Measurements from ENCODE around the gene STX8.
"Not testable (repeated sequence)": the region's sequence is repeated elsewhere in the genome, so short reads cannot be mapped to it uniquely, and the experiment has no call there.

Gene STX8

DNA sequence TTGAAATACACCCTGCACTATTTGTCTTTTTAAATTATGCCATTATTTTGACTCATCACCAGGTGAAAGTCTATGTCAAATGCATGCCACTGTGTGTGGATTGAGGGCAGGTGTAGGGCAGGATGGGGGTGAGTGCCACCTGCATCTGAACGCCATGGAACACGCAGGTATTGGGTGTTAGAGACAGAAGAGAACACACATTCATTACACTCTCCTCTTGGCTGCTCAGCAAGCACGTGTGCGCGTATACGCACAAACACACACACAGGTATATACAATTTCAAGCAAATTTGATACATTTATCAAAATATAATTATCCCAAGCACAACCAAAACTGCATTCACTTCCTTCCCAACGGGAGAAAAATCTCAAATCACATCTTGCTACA, 285.4 kb downstream of the STX8 start:
- no peak for DNase-seq

DNA sequence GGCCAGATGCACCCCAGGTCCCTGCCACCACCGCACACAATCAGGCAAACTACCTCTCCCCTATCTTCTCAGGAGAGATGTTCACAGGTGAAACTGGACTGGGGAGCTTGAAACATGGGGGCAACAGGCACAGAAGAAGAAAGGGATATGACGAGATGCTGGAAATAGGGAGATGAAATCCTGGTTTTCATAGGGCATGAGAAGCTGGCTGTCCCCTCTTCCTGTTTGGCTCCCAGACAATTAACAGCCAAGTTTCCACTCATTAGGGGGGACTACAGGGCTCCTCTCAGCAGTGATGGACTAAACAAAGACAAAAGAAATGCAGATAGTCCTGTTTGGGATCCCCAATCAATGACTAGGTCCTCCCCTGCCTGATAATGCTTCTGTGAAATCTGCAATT, 288.3 kb downstream of the STX8 start:
- no peak for DNase-seq

DNA sequence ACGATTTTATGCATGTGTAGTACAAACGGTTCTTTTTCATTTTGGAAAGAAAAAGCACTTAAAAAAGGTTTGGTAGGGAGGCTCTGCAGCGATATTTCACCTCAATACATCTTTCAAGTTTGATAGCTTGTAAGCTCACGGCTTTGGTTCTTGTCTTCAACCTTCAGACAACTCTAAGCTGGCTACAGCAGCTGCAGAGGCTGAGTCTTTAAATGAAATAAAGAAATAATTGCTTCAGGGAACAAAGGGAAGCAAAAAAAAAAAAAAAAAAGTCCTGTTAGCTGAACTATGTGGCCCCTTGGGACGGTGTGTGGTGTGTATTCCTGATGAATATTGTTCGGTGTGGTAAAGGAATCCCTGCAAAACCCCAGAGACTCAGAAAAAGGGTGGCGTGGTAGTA, 289.2 kb downstream of the STX8 start:
- no peak for DNase-seq

DNA sequence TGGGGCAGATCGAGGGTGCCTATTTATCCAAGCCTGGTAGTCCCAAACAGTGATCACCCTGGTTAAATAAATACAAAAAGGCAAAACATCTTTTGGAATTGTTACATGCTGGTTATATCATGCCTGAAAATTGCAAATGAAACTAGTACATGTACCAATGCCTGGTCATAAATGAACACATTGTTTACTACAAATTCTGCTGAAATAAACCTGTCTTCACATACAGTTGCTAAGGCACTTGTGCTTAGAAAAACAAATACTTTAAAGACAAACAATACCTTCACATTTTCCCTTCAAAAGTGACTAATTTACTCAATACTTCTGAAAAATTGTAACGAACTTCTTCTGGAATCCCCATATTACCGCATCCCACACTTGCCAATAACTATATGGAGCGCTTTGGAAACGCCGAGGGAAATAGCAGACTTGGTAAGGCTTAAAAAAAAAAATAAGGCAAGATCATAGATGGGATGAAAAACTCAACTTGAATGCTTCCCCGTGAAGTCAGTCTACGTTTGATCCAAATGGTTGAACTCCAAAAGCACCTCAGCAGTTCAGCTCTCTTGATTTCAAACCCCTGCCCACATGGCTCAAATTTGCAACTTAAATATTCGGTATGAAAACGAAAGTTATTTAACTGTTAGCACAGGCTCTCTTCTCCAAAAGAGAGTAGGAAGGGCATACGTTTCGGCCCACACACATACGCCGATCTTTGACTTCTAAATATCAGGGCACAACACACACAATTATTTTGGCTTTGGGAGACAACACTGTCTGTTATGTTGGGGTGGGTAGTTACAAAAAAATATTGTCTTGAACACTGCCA, 289.8 kb downstream of the STX8 start:
- DNase-seq, result no peak

DNA sequence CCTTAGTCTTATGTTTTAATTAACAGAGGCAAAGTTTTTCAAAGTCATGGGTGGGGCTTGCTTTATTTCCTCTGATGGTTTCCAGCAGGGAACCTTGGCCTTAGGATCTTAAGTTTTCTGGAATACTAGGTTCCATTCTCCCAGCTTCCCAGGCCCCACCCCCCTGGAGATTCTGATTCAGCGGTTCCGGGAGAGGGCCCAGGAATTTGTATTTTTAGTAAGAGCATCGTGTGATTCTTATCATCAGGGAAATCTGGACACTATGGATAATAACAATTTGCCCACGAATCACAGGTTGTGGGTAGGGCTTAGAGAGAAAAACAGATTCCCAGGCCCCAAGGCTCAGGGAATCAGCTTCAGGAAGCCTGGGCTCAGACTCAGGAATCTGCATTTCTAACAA, 290.7 kb downstream of the STX8 start:
- DNase-seq, result no peak

DNA sequence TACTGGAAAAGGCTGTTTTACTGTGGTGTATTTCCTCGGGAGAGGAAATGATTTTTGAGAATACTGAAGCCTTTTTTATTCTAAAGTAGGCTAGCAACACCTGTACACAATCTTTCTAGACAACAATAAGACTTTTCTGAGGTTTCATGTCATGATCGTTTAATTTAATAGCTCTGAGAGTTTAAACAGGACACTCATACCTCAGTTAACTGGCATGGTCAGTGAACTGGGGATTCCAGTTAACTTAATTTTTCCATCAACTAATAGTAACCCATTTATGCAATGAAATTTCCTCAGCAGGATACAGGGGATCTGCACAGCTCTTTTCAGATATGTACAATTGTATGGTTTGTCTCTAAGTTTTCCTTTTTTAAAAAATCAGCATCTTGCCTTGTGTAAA, 291.7 kb downstream of the STX8 start:
- DNase-seq, result no peak

DNA sequence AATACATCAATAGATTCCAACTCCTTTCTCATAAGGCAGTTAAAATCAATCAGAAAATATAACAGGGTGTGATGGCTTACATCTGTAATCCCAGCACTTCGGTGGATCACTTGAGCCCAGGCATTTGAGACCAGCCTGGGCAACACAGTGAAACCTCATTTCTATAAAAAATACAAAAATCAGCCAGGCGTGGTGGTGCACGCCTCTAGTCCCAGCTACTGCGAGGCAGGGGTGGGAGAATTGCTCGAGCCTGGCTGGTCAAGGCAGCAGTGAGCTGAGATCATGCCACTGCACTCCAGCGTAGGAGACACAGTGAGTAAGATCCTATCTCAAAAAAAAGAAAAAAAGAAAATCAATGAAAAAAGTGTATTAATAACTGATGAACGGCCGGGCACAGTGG, 295.7 kb downstream of the STX8 start:
- DNase-seq, result no peak

DNA sequence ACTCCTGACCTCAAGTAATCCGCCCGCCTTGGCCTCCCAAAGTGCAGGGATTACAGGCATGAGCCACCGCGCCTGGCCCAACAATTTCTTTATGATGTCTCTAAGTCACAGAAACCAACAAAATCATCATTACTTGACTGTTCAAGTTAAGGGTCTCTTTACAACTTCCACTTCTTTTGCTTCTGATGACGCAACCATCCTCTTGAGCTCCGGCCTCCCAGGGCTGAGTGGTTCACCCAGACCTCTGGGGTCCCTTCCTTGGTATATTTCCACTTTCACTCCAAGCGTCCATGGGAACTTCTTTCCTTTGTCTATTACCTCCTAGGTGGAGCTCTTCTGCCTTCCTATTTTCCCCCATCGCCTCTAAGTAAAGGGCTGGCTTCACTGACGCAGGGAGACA, 300.6 kb downstream of the STX8 start:
- DNase-seq, result no peak

DNA sequence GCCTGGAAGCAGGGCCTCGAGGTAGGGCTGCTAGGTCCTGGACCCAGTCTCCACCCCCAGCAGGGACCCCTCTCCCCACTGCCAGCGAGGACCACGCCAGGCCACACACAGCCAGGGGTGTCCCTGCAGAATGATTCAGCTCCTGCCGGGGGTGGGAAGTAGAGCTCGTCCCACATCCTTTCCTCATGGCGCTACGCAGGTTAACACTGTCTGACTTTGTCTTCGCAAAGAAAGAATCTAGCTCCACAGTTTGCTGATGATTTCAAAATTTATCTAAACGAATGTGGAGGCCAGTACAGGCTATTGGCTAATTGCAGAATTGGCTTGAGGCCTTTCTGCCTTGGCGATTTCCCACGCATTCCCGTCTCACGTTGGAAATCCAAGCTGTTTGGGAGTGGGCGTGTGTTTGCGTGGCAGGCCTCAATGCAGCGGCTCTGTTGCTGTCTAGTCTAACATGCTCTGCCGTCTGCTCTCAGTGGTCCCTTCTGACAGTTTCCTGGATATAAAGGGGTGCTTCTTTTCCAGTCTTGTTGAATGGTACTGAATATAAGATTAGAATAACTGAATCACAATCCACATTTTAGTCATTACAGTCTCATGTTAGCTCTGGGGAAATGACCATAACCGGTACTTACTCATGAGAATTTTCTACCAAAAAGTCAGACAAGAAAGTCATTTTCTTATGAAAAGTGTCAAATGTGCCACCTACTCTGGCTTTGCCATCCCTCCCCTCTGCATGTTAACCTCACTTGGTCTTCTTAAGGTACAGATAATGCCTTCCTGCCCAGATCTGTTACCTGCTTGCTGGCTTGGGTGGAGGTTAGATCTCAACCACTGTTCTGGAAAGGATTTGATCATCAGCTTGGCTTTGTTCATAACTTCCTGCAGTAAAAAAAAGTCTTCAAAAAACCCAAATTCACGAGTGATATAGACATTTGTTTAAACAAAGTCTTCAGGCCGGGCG, 301.9 kb downstream of the STX8 start:
- no peak for DNase-seq

DNA sequence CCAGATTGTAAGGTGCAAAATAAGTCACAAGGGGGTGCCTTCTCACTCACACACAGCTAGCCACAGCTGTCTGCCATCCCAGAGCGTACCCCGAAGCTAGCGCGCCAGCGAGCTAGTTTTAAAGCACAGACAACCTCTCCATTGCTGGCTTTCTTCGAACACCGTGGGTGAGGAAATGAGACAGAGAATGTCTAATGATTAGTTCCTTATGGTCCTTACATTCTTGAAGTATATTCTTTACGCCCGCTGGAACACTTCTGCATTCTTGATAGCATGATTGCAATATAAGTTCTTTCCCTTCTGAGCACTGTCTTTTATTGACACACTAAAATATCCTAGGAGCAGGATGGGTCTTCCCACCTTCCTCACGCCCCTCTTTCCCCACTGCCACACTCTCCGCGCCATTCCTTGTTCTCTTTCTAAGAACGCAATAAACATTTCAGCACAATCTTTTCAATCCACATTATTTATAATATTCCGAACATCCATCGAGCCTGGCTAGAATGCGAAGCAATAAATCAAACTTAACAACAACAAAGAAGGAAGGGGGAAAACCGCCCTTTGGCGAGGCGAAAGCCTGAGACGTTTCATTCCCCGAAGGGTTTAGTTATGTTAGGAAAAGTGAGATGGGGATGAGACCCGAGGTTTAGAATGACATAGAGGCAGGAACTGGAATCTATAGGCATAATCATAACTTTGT, 303.0 kb downstream of the STX8 start:
- DNase-seq, result no peak

DNA sequence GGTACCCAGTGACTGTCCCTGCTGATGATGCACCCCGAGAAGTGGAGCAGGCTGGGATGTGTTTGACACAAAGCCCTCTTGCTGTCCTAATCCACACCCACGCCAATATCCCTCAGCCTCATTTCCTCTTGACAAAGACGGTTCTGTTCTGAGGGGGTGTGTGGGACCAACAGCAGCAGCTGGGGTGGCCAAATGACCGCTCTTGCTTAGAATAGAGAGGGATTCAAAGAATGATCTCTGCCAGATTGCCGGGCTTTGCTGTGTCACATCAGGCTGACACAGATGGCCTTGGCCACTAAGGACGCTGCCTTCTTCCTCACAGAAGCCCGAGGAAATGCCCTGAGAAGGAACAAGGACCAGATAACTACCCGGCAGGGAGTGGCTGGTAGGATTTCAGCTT, 303.6 kb downstream of the STX8 start:
- DNase-seq, result no peak

DNA sequence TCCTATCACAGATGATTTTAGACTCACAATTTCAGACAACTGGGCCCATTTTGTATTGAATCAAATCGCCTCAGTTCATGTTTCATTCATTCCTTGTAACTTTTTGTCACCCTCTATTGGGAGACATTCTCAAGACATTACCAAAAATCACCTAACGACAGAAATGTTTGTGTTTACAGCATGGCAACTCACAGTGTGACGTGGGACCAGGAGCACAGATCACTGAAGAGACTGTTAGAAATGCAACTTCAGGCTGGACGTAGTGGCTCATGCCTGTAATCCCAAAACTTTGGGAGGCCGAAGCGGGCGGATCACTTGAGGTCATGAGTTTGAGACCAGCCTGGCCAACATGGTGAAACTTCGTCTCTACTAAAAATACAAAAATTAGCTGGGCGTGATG, 304.7 kb downstream of the STX8 start:
- no peak for DNase-seq

DNA sequence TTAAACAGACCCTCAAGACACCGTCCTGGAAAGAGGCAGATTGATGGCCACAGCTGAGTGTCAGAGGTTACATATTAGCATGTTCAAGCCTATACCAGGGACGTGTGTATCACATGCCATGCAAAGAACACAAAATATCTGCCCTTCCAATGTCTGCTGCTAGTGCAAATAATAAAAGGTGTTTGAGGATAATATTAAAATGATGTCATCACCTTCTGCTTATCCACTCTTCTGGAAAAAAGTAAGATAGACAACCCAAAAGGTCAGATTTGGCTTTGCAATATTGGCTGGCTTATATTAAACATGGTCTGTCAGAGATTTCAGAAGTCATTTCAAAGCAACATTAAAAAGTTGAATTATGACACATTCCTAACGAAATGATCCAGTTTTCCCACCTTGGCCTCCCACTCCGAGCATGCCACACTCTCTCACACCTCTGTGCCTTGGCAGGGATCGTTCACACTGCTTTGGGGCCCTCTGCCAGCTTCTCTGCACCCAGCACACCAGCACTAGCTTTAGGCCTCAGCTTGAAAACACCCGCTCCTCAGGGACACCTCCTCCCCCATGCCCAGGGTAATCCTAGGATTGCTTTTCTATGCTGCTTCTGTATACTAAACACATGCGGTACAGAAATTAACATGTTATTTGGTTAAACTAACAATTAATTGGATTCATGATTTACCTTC, 306.1 kb downstream of the STX8 start:
- DNase-seq, result no peak

DNA sequence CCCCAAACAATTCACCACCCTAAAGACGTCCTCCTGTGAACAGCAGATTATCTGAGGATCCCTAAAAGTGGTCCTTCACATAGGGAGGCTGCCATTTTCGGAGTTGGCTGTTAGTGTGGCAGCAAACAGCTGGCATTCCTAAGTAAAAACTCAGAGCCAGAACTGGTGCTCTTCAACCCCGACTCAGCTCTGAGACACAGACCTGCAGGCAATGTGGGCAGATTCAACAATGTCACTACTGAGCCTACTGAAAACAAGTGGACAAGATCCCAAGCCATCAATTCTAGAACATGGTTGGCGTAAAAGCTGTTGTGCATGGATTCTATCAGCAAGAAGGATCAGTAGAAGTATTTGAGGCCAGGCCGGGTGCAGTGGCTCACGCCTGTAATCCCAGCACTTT, 307.1 kb downstream of the STX8 start:
- no peak for DNase-seq

DNA sequence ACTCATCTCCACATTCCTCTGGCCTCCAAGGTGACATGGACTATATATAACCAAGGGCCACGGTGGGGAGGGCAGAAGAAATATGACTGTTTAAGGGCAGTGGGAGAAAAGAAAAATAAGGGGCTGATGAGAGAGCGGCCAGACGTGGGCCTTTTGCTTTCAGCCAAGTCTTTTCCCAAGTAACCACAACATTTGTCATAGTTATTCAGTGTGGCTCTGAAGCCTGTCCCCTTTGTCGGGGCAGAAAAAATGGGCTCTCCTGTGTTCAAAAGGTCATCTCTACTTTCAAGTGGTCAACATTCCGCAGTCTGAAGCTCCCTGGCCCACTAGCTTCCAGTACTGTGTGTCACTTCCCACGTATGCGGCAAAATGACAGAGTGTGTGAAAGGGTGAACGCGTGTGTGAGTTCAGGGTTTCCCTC, 308.9 kb downstream of the STX8 start:
- DNase-seq, result no peak

DNA sequence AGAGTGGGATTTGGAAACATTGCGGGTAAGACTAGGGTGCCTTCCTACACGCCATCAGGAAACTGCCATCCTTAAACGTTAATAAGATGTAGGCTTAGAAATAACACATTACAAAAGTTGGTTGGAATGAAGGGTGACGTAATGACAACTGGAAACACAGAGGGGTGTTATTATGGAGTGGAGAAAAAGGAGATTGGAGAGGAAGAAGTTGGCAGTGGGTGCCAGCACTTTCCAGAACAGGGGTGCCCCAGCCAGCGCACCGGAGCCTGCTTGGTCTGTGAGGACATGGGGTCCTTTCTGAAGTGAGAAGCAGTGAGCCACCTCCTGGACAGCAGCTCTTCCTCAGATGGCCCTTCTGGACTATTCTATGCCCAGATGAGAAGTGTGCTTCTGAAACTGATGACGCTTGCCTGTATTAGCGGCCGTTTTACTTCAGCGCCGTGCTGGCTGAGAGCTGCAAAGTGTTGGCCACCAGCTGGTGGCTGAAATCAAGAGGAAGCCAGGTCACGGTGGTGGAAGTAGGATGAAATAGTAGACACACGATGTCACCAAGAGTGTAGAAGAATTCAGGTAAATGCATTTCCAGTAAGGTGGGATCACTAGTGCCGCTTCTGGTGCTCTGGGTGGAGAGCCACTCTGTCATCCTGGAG, 309.5 kb downstream of the STX8 start:
- DNase-seq, result no peak

DNA sequence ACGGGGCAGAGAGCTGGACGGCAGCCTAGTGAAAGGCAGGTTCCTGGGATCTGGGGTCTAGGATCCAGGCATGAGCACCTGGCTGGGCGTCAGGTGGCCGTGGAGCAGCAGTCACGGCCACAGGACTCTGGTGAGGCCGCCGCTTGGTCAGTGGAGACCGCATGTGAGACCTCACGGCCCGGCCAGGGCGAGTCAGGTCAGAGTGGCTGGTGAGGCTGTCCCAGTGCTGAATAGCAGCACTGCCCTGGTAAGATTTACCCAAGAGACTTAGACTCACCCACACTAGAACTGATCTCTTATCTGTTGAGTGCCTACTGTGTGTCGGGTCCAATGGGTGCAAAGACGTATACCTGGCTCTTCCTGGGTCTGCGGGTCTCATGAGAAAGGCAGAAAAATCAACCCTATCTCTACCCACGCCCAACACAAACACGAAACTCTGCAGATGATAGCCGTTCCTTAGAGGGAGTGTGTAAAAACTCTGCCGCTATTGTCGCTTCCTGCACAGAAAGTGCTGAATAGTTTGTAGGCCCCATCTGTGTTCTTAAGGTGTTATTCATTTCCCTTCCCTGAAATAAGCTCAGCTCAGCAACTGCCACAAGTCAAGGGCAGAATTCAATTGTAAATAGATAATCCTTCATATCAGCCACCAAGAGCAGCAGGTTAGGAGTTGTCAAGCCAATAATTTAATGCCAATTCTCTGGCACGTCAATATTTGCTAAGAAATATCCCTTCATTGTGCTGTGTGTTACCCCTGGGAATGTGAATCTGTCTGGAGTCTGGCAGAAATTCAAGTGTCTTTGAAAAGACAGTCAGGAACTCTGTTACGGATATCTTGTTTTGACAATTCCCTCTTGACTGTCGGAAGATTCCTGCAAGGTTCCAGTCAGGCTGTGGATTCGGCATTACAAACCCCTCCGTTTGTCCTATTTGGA, 314.3 kb downstream of the STX8 start:
- DNase-seq, result no peak

DNA sequence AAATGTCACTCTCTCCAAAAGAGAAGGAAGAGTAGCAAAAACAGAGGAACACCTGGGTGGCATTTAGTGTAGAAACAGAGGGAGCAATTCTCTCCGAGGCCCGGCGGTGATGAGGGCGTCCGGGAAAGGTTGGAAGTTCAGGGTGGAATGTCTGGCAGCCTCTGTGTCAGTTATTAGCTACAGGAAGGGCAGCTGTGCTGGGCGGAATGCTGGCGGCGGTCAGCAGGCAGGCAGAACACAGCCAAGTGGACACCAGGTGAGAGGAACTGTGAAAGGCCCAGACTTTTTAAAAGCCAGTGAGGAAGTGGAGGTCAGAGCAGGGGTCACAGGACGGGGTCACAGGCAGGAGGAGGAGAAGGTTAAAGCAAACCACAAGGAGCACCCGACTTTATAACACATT, 316.2 kb downstream of the STX8 start:
- DNase-seq, result no peak

DNA sequence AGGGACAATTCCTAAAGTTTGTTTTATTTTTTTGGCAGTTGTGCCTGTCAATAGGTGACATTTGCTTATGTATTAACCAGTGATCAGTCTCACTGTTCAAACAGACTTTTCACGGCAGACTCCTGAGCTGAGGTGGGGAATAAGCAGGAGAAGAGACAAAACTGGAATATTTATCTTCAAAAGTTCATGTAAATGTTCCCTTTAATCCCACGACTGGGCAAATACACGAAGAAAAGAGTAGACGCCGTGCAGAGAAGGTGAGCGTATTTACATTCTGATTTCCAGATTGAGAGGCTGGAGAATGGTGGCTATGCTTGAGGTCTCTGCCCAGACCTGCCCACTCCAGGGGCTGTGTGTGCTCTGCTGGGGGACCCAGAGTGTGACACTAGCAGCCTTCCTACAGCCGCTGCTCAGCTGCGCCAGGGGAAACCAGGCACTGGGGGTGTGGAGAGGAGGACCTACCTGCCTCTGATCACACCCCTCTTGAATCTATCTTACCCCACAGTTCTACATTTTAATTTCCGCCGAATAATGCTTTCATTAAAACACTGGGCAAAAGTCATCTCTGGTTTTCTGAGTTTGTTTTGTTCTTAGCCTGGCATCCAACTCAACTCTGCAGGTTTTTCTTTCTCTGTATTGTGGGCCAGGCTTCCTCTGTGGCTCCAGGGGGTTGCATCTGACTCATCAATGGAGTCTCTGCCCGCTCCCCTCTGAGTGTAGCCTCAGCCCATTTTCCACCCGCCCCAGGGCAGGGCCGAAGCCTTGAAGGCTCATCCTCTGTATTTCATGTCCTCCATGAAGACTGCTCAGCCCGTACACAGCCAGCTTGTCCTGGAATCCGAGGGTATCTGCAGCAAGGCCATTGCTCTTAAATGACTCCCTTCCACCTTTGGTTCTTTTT, 317.3 kb downstream of the STX8 start:
- no peak for DNase-seq

DNA sequence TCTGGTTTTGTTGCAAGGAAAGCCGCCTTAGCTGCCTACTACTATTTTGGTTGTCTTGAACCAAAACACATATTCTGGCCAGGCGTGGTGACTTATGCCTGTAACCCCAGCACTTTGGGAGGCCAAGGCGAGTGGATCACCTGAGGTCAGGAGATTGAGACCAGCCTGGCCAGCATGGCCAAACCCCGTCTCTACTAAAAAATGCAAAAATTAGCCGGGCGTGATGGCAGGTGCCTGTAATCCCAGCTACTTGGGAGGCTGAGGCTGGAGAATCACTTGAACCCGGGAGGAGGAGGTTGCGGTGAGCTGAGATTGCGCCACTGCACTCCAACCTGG, 318.0 kb downstream of the STX8 start:
- not testable (repeated sequence) for DNase-seq
